A673 (cell line): ENCODE results near the gene AZIN2. TPM values are rescaled to one million over a fixed set of nuclear protein-coding genes. Genes with fewer than 3 reads are reported as not detected.

Source experiments
- BruUV-seq: library from RNA; stranded (reverse); fragments of 400-500 nt; replicated peaks from 2 replicates; lab custom pipeline; 2021; lab: Mats Ljungman, UMichigan
- CTCF ChIA-PET: fragments of 300-600 bp; sonication (Branson Sonifier 250); formaldehyde crosslinking; loops from one replicate; lab custom pipeline; 2022; ENCODE audit warnings: antibody characterized with exemption; lab: Charles Lee
- POLR2A ChIA-PET: fragments of 300-600 bp; sonication (Branson Sonifier 250); formaldehyde crosslinking; loops from one replicate; lab custom pipeline; 2022; ENCODE audit warnings: antibody characterized with exemption; ENCODE audit not compliant: low non-redundant PET; lab: Charles Lee
- DNase-seq: peaks from one replicate; pipeline ENCODE4 v3.0.0-alpha.2; 2015; ENCODE audit warnings: low spot score
- H3K27ac ChIP-seq: fragments of 200-600 bp; sonication (generic); 2 replicates; pipeline ENCODE4 v1.5.1; 2016; ENCODE audit warnings: mixed run types, low read depth, mild to moderate bottlenecking, mixed read lengths, antibody characterized with exemption, low read length; ENCODE audit not compliant: poor library complexity, severe bottlenecking
- H3K27me3 ChIP-seq: fragments of 200-600 bp; sonication (generic); replicated peaks from 2 replicates; pipeline ENCODE4 v1.6.1; 2017; ENCODE audit warnings: mixed run types, low read depth, mild to moderate bottlenecking, mixed read lengths, antibody characterized with exemption, low read length; ENCODE audit not compliant: insufficient read depth, poor library complexity
- H3K36me3 ChIP-seq: fragments of 200-600 bp; sonication (generic); 2 replicates; pipeline ENCODE4 v1.6.1; 2016; ENCODE audit warnings: mixed run types, mild to moderate bottlenecking, mixed read lengths, antibody characterized with exemption, low read length; ENCODE audit not compliant: insufficient read depth, poor library complexity, severe bottlenecking
- H3K4me1 ChIP-seq: fragments of 200-600 bp; sonication (generic); 2 replicates; pipeline ENCODE4 v1.6.1; 2017; ENCODE audit warnings: mixed run types, mild to moderate bottlenecking, mixed read lengths, antibody characterized with exemption, low read length; ENCODE audit not compliant: insufficient read depth, poor library complexity, severe bottlenecking
- H3K4me3 ChIP-seq: fragments of 200-600 bp; sonication (generic); 2 replicates; pipeline ENCODE4 v1.5.1; 2016; ENCODE audit warnings: low read depth, mixed run types, mild to moderate bottlenecking, mixed read lengths, low read length; ENCODE audit not compliant: poor library complexity, severe bottlenecking
- H3K9me3 ChIP-seq: fragments of 200-600 bp; sonication (generic); 2 replicates; pipeline ENCODE4 v1.6.1; 2016; ENCODE audit warnings: mixed run types, low read depth, mild to moderate bottlenecking, mixed read lengths, antibody characterized with exemption, low read length; ENCODE audit not compliant: poor library complexity, severe bottlenecking
- CTCF ChIP-seq: fragments of 300-800, 200-600 bp; sonication (generic); conservative IDR thresholded peaks from 2 replicates; pipeline ENCODE4 v1.5.1; 2017; ENCODE audit warnings: low read depth, mild to moderate bottlenecking, antibody characterized with exemption, low read length, moderate library complexity, mixed read lengths
- EZH2 ChIP-seq: fragments of 200-600 bp; sonication (generic); IDR thresholded peaks from 2 replicates; pipeline ENCODE4 v1.6.1; 2017; ENCODE audit warnings: borderline replicate concordance, low read depth, mild to moderate bottlenecking, mixed read lengths, antibody characterized with exemption, low read length; ENCODE audit not compliant: poor library complexity, severe bottlenecking
- intact Hi-C: fragments of 100-400 bp; cut with micrococcal nuclease; formaldehyde crosslinking; loops from one replicate; pipeline ENCODE4 v1.10.0; 2022; ENCODE audit not compliant: unreplicated experiment
- total RNA-seq: library from RNA; stranded (reverse); gene quantifications from 2 replicates; pipeline ENCODE4 v1.2.3, GENCODE V29; 2021

The AZIN2 gene
- total RNA-seq, 1 experiment from 2014 or later, result 4.6 TPM

- H3K27me3 ChIP-seq, result no peaks in the 10 kb centered on the region
- H3K4me3 ChIP-seq, result no peak overlapping the region
- POLR2A ChIA-PET, result no interaction called here
- intact Hi-C loops, result no loop called here
- CTCF ChIA-PET, result interaction anchor here (0.7 to 2.3 kb wide), 4 partner anchors 10 to 44 kb away, joined by 3 to 11 read pairs (median 4); partner anchors contain the start of gene TRIM62
- no peaks in the 10 kb centered on the region for H3K9me3 ChIP-seq
- BruUV-seq, result no TSS peak
- DNase-seq, result peak; percentile 72
- H3K4me1 ChIP-seq, result peaks cover 8% of the 10 kb centered on the region
- no peaks in the 10 kb centered on the region for H3K36me3 ChIP-seq
- no peak overlapping the region for H3K27ac ChIP-seq
- TF ChIP-seq CTCF, result peak; percentile 84
- TF ChIP-seq EZH2, result no peak
Observed at GRCh38 chr1:33137800-33138199, 56.8 kb downstream of the AZIN2 start.

GRCh38 chr1:33140153-33141149 is 59.5 kb downstream of the AZIN2 start:
- Histone ChIP-seq H3K4me3 (no peak overlapping the region), H3K9me3 (no peaks in the 10 kb centered on the region), H3K36me3 (no peaks in the 10 kb centered on the region), H3K27me3 (no peaks in the 10 kb centered on the region), H3K27ac (no peak overlapping the region), H3K4me1 (peaks cover 8% of the 10 kb centered on the region)
- no peak for TF ChIP-seq CTCF
- TF ChIP-seq EZH2, result no peak
- intact Hi-C loops, result no loop called here
- no peak for DNase-seq
- ChIA-PET POLR2A (interaction anchor here (0.8 kb wide), 1 partner anchor 71 kb away, joined by 4 read pairs; no protein-coding TSS in a partner anchor), CTCF (no interaction called here)
- BruUV-seq, result no TSS peak

GRCh38 chr1:33141216-33141615 is 60.3 kb downstream of the AZIN2 start:
- TF ChIP-seq EZH2 (no peak), CTCF (no peak)
- Histone ChIP-seq H3K4me3 (no peak overlapping the region), H3K27me3 (no peaks in the 10 kb centered on the region), H3K9me3 (no peaks in the 10 kb centered on the region), H3K4me1 (peaks cover 8% of the 10 kb centered on the region), H3K27ac (no peak overlapping the region), H3K36me3 (no peaks in the 10 kb centered on the region)
- CTCF ChIA-PET, result no interaction called here
- no peak for DNase-seq
- intact Hi-C loops, result no loop called here
- no TSS peak for BruUV-seq
- POLR2A ChIA-PET, result interaction anchor here (0.8 kb wide), 1 partner anchor 72 kb away, joined by 4 read pairs; no protein-coding TSS in a partner anchor
